Measurements from ENCODE around the gene KDM2B.
"Not testable (repeated sequence)": the region's sequence is repeated elsewhere in the genome, so short reads cannot be mapped to it uniquely, and the experiment has no call there.

The KDM2B gene

GRCh38 chr12:121602766-121603165 is 21.9 kb upstream of the KDM2B start:
- no peak overlapping the region for H3K27ac ChIP-seq
- no peak for TF ChIP-seq CTCF (IDR thresholded peaks at IDR 0.05)
- no peak for TF ChIP-seq ZFX (IDR thresholded peaks at IDR 0.05; ENCODE audit: borderline replicate concordance)

- TF ChIP-seq ZFX (IDR thresholded peaks at IDR 0.05; ENCODE audit: borderline replicate concordance) (no peak), CTCF (IDR thresholded peaks at IDR 0.05) (no peak)
- no peak overlapping the region for H3K27ac ChIP-seq
Measured at GRCh38 chr12:121600702-121601336, 20.0 kb upstream of the KDM2B start.

GRCh38 chr12:121596526-121596925 is 15.7 kb upstream of the KDM2B start:
- no peak overlapping the region for H3K27ac ChIP-seq
- no peak for TF ChIP-seq CTCF (IDR thresholded peaks at IDR 0.05)
- no peak for TF ChIP-seq ZFX (IDR thresholded peaks at IDR 0.05; ENCODE audit: borderline replicate concordance)

GRCh38 chr12:121595520-121595919 is 14.7 kb upstream of the KDM2B start:
- TF ChIP-seq CTCF (IDR thresholded peaks at IDR 0.05) (no peak), ZFX (IDR thresholded peaks at IDR 0.05; ENCODE audit: borderline replicate concordance) (no peak)
- no peak overlapping the region for H3K27ac ChIP-seq

GRCh38 chr12:121592320-121592719 is 11.5 kb upstream of the KDM2B start:
- no peak for TF ChIP-seq ZFX (IDR thresholded peaks at IDR 0.05; ENCODE audit: borderline replicate concordance)
- TF ChIP-seq CTCF (IDR thresholded peaks at IDR 0.05) = no peak
- H3K27ac ChIP-seq = no peak overlapping the region

- no peak overlapping the region for H3K27ac ChIP-seq
- TF ChIP-seq CTCF (IDR thresholded peaks at IDR 0.05) (no peak), ZFX (IDR thresholded peaks at IDR 0.05; ENCODE audit: borderline replicate concordance) (no peak)
Measured at GRCh38 chr12:121590476-121591143, 9.8 kb upstream of the KDM2B start.

- H3K27ac ChIP-seq = not testable (repeated sequence)
Measured at GRCh38 chr12:121584885-121585284, 4.1 kb upstream of the KDM2B start.

- not testable (repeated sequence) for H3K27ac ChIP-seq
Measured at GRCh38 chr12:121583334-121583661, 2.5 kb upstream of the KDM2B start.

All from 22Rv1 (cell line).